DOHH2 (cell line): Measurements from ENCODE around the gene C1QTNF1.

Experiments used
- H3F3A ChIP-seq: fragments of 200-600 bp; sonication (generic), shearing (Covaris generic); 2 replicates; pipeline ENCODE4 v1.6.0; 2016; ENCODE audit warnings: antibody characterized with exemption, mild to moderate bottlenecking; ENCODE audit not compliant: control insufficient read depth, insufficient read depth
- H3K27ac ChIP-seq: fragments of 200-600 bp; sonication (generic); 2 replicates; pipeline ENCODE4 v1.5.1; 2014; ENCODE audit warnings: low read depth, mild to moderate bottlenecking, low read length, moderate library complexity
- H3K27me3 ChIP-seq: fragments of 200-600 bp; sonication (generic); 2 replicates; pipeline ENCODE4 v1.6.1; 2014; ENCODE audit warnings: mild to moderate bottlenecking, low read length, mixed read lengths; ENCODE audit not compliant: control insufficient read depth
- H3K36me3 ChIP-seq: fragments of 200-600 bp; sonication (generic); 2 replicates; pipeline ENCODE4 v1.6.1; 2014; ENCODE audit warnings: mild to moderate bottlenecking, low read length, moderate library complexity, mixed read lengths; ENCODE audit not compliant: control insufficient read depth
- H3K4me1 ChIP-seq: fragments of 200-600 bp; sonication (generic); 2 replicates; pipeline ENCODE4 v1.6.1; 2014; ENCODE audit warnings: mild to moderate bottlenecking, low read length, mixed read lengths; ENCODE audit not compliant: control insufficient read depth
- H3K4me2 ChIP-seq: fragments of 200-600 bp; sonication (generic); 2 replicates; pipeline ENCODE4 v1.6.0; 2014; ENCODE audit warnings: mild to moderate bottlenecking, low read length, moderate library complexity
- H3K4me3 ChIP-seq: fragments of 200-600 bp; sonication (generic); 2 replicates; pipeline ENCODE4 v1.5.1; 2014; ENCODE audit warnings: mild to moderate bottlenecking, low read length, mixed read lengths
- H3K79me2 ChIP-seq: fragments of 200-600 bp; sonication (generic); 2 replicates; pipeline ENCODE4 v1.6.1; 2014; ENCODE audit warnings: mild to moderate bottlenecking, low read length, mixed read lengths; ENCODE audit not compliant: control insufficient read depth
- H3K9me2 ChIP-seq: fragments of 200-600 bp; sonication (generic); replicated peaks from 2 replicates; pipeline ENCODE4 v1.6.1; 2014; ENCODE audit warnings: mild to moderate bottlenecking, low read length, mixed read lengths; ENCODE audit not compliant: control insufficient read depth
- H3K9me3 ChIP-seq: fragments of 200-600 bp; sonication (generic); 2 replicates; pipeline ENCODE4 v1.6.1; 2014; ENCODE audit warnings: antibody characterized with exemption, low read length, mixed read lengths; ENCODE audit not compliant: control insufficient read depth, insufficient read depth
- H4K20me1 ChIP-seq: fragments of 200-600 bp; sonication (generic); 2 replicates; pipeline ENCODE4 v1.6.0; 2014; ENCODE audit warnings: low read depth, mild to moderate bottlenecking, antibody characterized with exemption, low read length, moderate library complexity; ENCODE audit not compliant: control insufficient read depth, insufficient read depth
- EZH2phosphoT487 ChIP-seq: fragments of 200-600 bp; sonication (generic); IDR thresholded peaks from 2 replicates; pipeline ENCODE4 v1.6.1; 2017; ENCODE audit warnings: borderline replicate concordance, mild to moderate bottlenecking, antibody characterized with exemption, low read length, moderate library complexity, mixed read lengths
- TF ChIP-seq, protein P1 (sequence below): fragments of 200-600 bp; sonication (generic); IDR thresholded peaks from one replicate; pipeline ENCODE4 v1.5.1; 2014; ENCODE audit warnings: antibody characterized with exemption, mild to moderate bottlenecking, low read depth, low read length; ENCODE audit not compliant: poor library complexity, severe bottlenecking

The C1QTNF1 gene

DNA sequence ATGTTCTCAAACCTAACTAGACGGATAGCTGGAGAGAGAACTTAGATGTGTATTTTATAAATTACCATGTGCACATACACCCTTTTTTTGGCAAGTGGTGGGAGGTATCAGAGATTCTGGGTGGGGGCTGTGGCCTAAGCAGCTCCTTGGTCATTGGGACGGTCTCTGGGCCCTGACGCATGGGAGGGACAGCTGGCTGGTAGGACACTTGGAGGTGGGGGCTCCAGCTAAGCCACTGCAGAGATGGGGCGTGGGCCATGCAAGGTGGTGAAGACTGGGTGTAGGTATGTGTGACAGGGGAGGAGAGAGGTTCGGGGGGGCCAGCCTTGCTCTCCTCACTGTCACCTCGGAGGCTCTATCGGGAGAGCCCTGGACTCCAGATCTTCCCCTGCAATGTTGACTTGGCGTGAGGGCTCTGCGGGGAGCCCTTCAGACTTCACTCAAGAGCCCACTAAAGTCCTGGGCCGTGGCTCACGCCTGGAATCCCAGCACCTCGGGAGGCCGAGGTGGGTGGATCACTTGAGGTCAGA is 17.1 kb downstream of the C1QTNF1 start:
- Histone ChIP-seq H3K27me3 (no peaks in the 10 kb centered on the region), H3K4me3 (no peak overlapping the region), H3K79me2 (no peaks in the 10 kb centered on the region), H3K9me3 (no peaks in the 10 kb centered on the region), H3F3A (0 out of 2 replicates have a peak, but pooled peaks cover 2% of the 10 kb centered on the region), H3K4me2 (no peak overlapping the region), H3K4me1 (no peaks in the 10 kb centered on the region), H3K9me2 (no peaks in the 10 kb centered on the region), H3K27ac (no peak overlapping the region), H3K36me3 (no peaks in the 10 kb centered on the region), H4K20me1 (no peaks in the 10 kb centered on the region)
- no peak for TF ChIP-seq EZH2phosphoT487
- TF ChIP-seq, protein P1, sequence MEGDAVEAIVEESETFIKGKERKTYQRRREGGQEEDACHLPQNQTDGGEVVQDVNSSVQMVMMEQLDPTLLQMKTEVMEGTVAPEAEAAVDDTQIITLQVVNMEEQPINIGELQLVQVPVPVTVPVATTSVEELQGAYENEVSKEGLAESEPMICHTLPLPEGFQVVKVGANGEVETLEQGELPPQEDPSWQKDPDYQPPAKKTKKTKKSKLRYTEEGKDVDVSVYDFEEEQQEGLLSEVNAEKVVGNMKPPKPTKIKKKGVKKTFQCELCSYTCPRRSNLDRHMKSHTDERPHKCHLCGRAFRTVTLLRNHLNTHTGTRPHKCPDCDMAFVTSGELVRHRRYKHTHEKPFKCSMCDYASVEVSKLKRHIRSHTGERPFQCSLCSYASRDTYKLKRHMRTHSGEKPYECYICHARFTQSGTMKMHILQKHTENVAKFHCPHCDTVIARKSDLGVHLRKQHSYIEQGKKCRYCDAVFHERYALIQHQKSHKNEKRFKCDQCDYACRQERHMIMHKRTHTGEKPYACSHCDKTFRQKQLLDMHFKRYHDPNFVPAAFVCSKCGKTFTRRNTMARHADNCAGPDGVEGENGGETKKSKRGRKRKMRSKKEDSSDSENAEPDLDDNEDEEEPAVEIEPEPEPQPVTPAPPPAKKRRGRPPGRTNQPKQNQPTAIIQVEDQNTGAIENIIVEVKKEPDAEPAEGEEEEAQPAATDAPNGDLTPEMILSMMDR = no peak

DNA sequence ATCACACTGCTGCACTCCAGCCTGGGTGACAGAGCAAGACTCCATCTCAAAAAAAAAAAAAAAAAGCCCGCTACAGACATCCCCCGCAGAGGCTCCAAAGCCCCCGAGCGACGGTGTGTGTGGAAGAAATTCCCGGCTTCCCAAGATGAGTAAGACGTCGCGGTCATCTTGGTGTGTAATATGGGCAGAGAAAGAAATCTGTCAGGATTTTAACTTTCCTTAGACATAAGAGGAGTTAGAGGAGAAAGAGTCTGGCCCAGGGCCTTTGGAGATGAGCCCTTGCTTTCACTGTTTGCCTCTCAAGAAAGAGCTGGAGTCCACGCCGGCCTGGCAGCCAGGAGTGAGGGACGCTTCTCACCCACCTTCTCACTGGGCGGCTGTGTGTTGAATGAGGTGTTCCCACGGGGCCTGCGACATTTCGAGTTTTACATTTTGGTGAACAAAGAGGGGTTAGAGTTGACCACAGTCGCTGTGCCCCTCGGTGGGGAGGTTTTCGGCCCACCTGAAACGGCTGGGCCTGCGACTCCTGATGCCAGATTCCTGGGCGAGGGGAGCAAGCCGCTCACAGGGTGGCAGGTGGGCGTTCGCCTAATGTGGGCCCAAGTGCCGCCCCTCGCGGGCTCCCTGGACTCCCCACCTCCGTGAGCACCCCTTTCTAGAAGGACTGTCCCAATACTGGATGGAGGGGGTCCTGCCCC is 17.9 kb downstream of the C1QTNF1 start:
- Histone ChIP-seq H3K4me2 (no peak overlapping the region), H3K27me3 (no peaks in the 10 kb centered on the region), H4K20me1 (no peaks in the 10 kb centered on the region), H3K79me2 (no peaks in the 10 kb centered on the region), H3K9me3 (no peaks in the 10 kb centered on the region), H3F3A (0 out of 2 replicates have a peak, but pooled peaks cover 2% of the 10 kb centered on the region), H3K27ac (no peak overlapping the region), H3K9me2 (no peaks in the 10 kb centered on the region), H3K4me1 (no peaks in the 10 kb centered on the region), H3K36me3 (no peaks in the 10 kb centered on the region), H3K4me3 (no peak overlapping the region)
- TF ChIP-seq, protein P1 = no peak
- no peak for TF ChIP-seq EZH2phosphoT487

DNA sequence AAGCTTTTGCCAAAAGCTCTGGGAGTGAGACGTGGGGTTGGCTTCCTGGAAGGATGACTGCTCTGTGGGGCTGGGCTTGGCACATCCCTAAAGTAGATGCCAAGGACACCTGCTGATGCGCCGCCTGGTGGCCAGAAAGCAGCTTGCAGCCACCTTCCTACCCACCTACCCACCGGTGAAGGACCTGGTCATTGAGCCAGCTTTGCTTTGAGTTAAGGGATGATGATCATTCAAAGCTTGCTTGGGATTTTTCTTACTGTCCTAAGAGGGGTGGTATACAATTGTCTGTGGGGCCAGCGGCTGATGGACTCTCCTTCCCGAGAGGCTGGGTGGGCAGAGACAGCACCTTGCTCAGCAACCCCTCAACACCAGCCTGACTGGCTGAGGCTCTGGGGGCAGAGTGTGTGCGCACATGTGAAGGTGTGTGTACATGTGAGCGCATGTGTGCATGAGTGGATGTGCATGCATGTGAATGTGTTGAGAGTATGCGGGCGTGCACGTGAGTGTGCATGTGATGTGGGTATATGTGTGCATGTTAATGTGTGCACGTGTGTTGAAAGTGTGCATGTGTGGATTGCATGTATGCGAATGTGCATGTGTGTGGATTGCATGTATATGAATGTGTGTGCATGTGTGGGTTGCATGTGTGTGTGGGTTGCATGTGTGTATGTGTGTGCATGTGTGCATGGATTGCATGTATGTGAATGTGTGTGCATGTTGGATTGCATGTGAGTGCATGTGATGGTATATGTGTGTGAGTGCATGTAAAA is 18.6 kb downstream of the C1QTNF1 start:
- Histone ChIP-seq H3K4me3 (no peak overlapping the region), H3F3A (0 out of 2 replicates have a peak, but pooled peaks cover 2% of the 10 kb centered on the region), H3K9me2 (no peaks in the 10 kb centered on the region), H3K27ac (no peak overlapping the region), H4K20me1 (no peaks in the 10 kb centered on the region), H3K79me2 (no peaks in the 10 kb centered on the region), H3K4me2 (no peak overlapping the region), H3K9me3 (no peaks in the 10 kb centered on the region), H3K4me1 (no peaks in the 10 kb centered on the region), H3K27me3 (no peaks in the 10 kb centered on the region), H3K36me3 (no peaks in the 10 kb centered on the region)
- TF ChIP-seq, protein P1 = no peak
- no peak for TF ChIP-seq EZH2phosphoT487
